A549 (cell line): ENCODE results near the gene MAGEB1.

Experiments used
- CEBPB ChIP-seq, 2 experiments: fragments of >200 bp in 1 of 2; sonication (Bioruptor Twin) in 1 of 2; formaldehyde crosslinking in 1 of 2; IDR thresholded peaks; 2 replicates each; pipeline ENCODE4 v1.6.1; 2012 to 2016
- POLR2A ChIP-seq: IDR thresholded peaks from 2 replicates; pipeline ENCODE4 v1.6.1; 2012; ENCODE audit warnings: mild to moderate bottlenecking, low read length
- TF ChIP-seq, protein P1 (sequence below): fragments of >200 bp; sonication (Bioruptor Twin); formaldehyde crosslinking; IDR thresholded peaks from 3 replicates; pipeline ENCODE4 v1.5.1; 2016
- TF ChIP-seq, protein P2 (sequence below): fragments of 450-650 bp; IDR thresholded peaks from 2 replicates; pipeline ENCODE4 v1.6.1; 2014; ENCODE audit warnings: antibody characterized with exemption

- TF ChIP-seq, protein P1, sequence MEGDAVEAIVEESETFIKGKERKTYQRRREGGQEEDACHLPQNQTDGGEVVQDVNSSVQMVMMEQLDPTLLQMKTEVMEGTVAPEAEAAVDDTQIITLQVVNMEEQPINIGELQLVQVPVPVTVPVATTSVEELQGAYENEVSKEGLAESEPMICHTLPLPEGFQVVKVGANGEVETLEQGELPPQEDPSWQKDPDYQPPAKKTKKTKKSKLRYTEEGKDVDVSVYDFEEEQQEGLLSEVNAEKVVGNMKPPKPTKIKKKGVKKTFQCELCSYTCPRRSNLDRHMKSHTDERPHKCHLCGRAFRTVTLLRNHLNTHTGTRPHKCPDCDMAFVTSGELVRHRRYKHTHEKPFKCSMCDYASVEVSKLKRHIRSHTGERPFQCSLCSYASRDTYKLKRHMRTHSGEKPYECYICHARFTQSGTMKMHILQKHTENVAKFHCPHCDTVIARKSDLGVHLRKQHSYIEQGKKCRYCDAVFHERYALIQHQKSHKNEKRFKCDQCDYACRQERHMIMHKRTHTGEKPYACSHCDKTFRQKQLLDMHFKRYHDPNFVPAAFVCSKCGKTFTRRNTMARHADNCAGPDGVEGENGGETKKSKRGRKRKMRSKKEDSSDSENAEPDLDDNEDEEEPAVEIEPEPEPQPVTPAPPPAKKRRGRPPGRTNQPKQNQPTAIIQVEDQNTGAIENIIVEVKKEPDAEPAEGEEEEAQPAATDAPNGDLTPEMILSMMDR = no peak
- TF ChIP-seq POLR2A (no peak), CEBPB (IDR thresholded peaks at IDR 0.05) (no peak)
- TF ChIP-seq, protein P2, sequence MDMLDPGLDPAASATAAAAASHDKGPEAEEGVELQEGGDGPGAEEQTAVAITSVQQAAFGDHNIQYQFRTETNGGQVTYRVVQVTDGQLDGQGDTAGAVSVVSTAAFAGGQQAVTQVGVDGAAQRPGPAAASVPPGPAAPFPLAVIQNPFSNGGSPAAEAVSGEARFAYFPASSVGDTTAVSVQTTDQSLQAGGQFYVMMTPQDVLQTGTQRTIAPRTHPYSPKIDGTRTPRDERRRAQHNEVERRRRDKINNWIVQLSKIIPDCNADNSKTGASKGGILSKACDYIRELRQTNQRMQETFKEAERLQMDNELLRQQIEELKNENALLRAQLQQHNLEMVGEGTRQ = no peak
These were observed 26.3 kb upstream of the MAGEB1 start for GRCh38 chrX:30220661-30221060.
